Gastrocnemius medialis (tissue), 4 donors: ENCODE data around the gene DCN. TPM values are rescaled to one million over a fixed set of nuclear protein-coding genes. Genes with fewer than 3 reads are reported as not detected.

ENCODE experiments used
- ATAC-seq, 2 donors: fragments of 150-250 bp; one replicate each; pipeline ENCODE4 v1.9.1; 2016
- DNase-seq, 2 donors: peaks; one replicate each; pipeline ENCODE4 v3.0.0-alpha.2; 2019
- H3K27ac ChIP-seq, 4 donors: fragments of 200-600 bp; sonication (generic); 1 replicate in 1 of 4; 2 replicates in 3 of 4; pipeline ENCODE4 v1.5.1; 2016 to 2018; ENCODE audit warnings: mild to moderate bottlenecking in 2 of 4, moderate library complexity in 1 of 4
- H3K27me3 ChIP-seq, 3 donors: fragments of 200-600 bp; sonication (generic) in 2 of 3; 1 replicate in 1 of 3; 2 replicates in 2 of 3; pipeline versions ENCODE4 v1.5.1 to v1.6.0; 2016 to 2019; ENCODE audit warnings: mild to moderate bottlenecking in 1 of 3, moderate library complexity in 1 of 3
- H3K36me3 ChIP-seq, 2 donors: fragments of 200-600 bp; sonication (generic) in 1 of 2; one replicate each; pipeline ENCODE4 v1.5.1; 2017 to 2018
- H3K4me1 ChIP-seq, 2 donors: fragments of 200-600 bp; sonication (generic) in 1 of 2; one replicate each; pipeline ENCODE4 v1.5.1; 2016 to 2017; ENCODE audit warnings: mild to moderate bottlenecking in 2 of 2
- H3K4me3 ChIP-seq, 4 donors: fragments of 200-600 bp; sonication (generic) in 3 of 4; 1 replicate in 1 of 4; 2 replicates in 3 of 4; pipeline ENCODE4 v1.5.1; 2016 to 2019; ENCODE audit warnings: mild to moderate bottlenecking in 2 of 4
- H3K9me3 ChIP-seq, 3 donors: fragments of 200-600 bp; sonication (generic) in 2 of 3; 1 replicate in 1 of 3; 2 replicates in 2 of 3; pipeline ENCODE4 v1.5.1; 2016 to 2019
- POLR2A ChIP-seq, 2 donors: fragments of 450-650 bp; IDR thresholded peaks; one replicate each; pipeline ENCODE4 v1.6.1; 2017; ENCODE audit warnings: antibody characterized with exemption in 2 of 2, mild to moderate bottlenecking in 2 of 2, moderate library complexity in 2 of 2
- in situ Hi-C, 4 donors: fragments of 200-750 bp; cut with MboI; loops; one replicate each; pipeline versions ENCODE4 v1.15.0 to v1.8.0; 2017; ENCODE audit warnings: low sequenced_read_pairs in 4 of 4
- intact Hi-C: fragments of 100-400 bp; cut with DNase I; formaldehyde crosslinking; loops from one replicate; pipeline ENCODE4 v1.15.1; 2023; ENCODE audit warnings: low total_unique reads
- total RNA-seq, 4 donors: library from RNA; depleted of rRNA; stranded (reverse); fragments of >200 nt; gene quantifications; one replicate each; pipeline versions ENCODE4 v1.1.0 to v1.2.3, GENCODE V29; 2016
- TF ChIP-seq, protein P1 (sequence below), 5 experiments: fragments of 450-650 bp in 3 of 5; fragments of 200-600 bp in 2 of 5; sonication (generic) in 2 of 5; IDR thresholded peaks in 4 of 5; conservative IDR thresholded peaks in 1 of 5; 1 replicate in 4 of 5; 2 replicates in 1 of 5; pipeline ENCODE4 v1.5.1; 2016 to 2019; ENCODE audit warnings: antibody characterized with exemption in 5 of 5, mild to moderate bottlenecking in 3 of 5, moderate library complexity in 3 of 5

Gene DCN
- total RNA-seq, 4 donors from 2014 or later, result 346 to 674 (median 611) TPM

DNA sequence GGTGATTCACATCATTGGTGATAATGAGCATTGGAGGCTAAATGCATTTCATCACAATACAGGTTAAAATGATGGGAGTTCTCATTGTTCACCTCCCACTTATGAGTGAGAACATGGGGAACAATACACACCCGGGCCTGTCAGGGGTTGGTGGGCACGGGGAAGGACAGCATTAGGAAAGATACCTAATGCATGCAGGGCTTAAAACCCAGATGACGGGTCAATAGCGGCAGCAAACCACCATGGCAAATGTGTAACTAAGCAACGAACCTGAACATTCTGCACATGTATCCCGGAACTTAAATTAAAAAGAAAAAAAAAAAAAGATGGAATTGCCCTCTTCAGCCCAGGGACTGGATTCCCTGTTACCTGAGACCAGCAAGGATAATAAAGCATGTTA is 69.0 kb downstream of the DCN start:
- Histone ChIP-seq H3K27ac (no peak overlapping the region), H3K4me3 (no peak overlapping the region), H3K27me3 (no peaks in the 10 kb centered on the region), H3K4me1 (no peaks in the 10 kb centered on the region), H3K9me3 (no peaks in the 10 kb centered on the region), H3K36me3 (no peaks in the 10 kb centered on the region)
- intact Hi-C loops, result no loop called here
- no peak for TF ChIP-seq POLR2A (IDR thresholded peaks at IDR 0.05)
- TF ChIP-seq, protein P1, sequence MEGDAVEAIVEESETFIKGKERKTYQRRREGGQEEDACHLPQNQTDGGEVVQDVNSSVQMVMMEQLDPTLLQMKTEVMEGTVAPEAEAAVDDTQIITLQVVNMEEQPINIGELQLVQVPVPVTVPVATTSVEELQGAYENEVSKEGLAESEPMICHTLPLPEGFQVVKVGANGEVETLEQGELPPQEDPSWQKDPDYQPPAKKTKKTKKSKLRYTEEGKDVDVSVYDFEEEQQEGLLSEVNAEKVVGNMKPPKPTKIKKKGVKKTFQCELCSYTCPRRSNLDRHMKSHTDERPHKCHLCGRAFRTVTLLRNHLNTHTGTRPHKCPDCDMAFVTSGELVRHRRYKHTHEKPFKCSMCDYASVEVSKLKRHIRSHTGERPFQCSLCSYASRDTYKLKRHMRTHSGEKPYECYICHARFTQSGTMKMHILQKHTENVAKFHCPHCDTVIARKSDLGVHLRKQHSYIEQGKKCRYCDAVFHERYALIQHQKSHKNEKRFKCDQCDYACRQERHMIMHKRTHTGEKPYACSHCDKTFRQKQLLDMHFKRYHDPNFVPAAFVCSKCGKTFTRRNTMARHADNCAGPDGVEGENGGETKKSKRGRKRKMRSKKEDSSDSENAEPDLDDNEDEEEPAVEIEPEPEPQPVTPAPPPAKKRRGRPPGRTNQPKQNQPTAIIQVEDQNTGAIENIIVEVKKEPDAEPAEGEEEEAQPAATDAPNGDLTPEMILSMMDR (IDR thresholded peaks at IDR 0.05 in 4 of 5, conservative IDR thresholded peaks at IDR 0.05 in 1 of 5), result no peak
- in situ Hi-C loops, result no loop called here
- ATAC-seq (no peak), DNase-seq (no peak)

DNA sequence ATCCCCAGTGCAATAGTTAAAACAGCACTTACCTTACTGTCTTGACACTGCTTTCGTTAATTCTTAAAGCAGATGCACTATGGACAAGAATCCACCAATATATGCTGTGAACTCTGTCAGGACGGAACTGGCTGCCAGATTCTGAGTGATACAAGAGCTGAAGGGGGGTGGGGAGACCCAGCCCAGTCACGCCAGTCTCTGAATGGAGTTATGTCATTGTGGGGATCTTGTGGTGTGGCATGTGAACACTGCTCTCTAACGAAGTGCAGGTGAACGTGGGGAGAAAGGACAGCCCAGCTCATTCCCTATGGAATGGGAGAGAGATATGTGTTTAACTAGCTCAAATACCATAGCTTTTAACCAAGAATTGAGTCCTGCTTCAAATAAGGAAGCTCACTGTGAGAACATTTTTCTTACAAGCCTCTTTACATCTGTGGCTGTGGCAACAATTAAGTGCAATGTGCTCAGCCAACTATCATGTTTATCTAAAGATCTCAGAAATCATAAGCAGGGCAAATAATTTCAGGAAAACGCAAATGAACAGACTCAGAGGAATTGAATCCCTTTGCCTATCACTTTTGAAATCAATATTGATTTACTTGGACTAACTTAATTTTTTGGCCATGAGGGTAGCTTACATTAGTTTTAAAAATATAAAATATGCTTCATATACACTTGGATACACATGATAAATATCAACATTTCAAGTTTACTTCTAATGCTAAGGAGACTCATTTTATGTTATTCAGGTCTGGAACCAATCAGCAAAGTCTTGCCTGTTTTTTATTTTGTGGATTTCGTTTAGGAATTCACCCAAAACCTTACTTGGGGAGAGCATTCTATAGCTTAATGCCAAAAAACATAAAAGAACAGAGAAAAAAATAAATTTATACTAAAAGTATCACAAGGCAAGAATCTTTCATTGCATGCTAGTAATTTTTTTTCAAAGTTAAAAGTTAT is 71.0 kb downstream of the DCN start, which contains the start of gene LUM:
LUM (minus strand) TSS at position 129 of the 960 bp plus-strand sequence. CDS start 2,515 bp downstream, outside the sequence.
- Histone ChIP-seq H3K4me1 (no peaks in the 10 kb centered on the region), H3K4me3 (no peak within 1 kb of the TSS), H3K9me3 (no peaks in the 10 kb centered on the region), H3K27ac (peak within 1 kb of the TSS in 1 of 4 donors; percentile 0), H3K36me3 (no peaks in the 10 kb centered on the region), H3K27me3 (no peaks in the 10 kb centered on the region)
- intact Hi-C loops, result no loop called here
- peak in 1 of 2 donors; percentile 18 for TF ChIP-seq POLR2A (IDR thresholded peaks at IDR 0.05)
- TF ChIP-seq, protein P1 (IDR thresholded peaks at IDR 0.05 in 4 of 5, conservative IDR thresholded peaks at IDR 0.05 in 1 of 5), result no peak
- in situ Hi-C loops, result no loop called here
- peak; percentile 3 to 14 for DNase-seq
- ATAC-seq, result peak in 1 of 2 donors; percentile 26

DNA sequence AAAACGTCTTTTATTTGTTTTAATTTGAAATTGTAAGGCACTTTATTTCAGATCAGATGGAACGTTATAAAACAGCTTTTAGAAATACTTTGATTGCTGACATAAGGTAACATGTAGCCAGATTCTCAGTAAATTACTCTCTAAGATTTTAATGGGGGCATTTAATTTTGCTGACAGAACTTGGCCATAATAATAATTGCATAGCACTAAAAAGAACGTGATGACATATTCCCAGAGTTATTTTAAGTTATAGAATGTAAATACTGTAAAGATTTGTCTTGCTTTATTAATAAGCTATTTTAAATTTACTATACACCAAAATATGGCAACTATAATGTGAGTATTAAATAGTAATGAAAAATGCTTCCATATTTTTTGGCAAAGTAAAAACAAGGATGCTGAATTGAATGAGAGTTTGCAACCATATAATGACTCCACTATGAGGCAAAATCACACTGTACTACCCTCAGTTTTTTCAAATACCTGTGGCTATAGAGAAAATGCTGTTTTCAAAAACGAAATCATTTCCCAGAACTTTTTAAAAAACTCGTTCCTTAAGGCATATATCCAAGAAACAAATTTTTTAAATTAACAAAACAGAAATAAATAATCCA is 72.2 kb downstream of the DCN start:
- H3K27ac ChIP-seq, result peak overlapping the region in 1 of 4 donors; percentile 0
- no peaks in the 10 kb centered on the region for H3K4me1 ChIP-seq
- DNase-seq, result no peak
- ATAC-seq, result no peak
- H3K4me3 ChIP-seq, result no peak overlapping the region
- TF ChIP-seq POLR2A (IDR thresholded peaks at IDR 0.05), result no peak
- TF ChIP-seq, protein P1 (IDR thresholded peaks at IDR 0.05 in 4 of 5, conservative IDR thresholded peaks at IDR 0.05 in 1 of 5), result no peak
- in situ Hi-C loops (no loop called here), intact Hi-C loops (no loop called here)
- H3K9me3 ChIP-seq, result no peaks in the 10 kb centered on the region
- no peaks in the 10 kb centered on the region for H3K36me3 ChIP-seq
- no peaks in the 10 kb centered on the region for H3K27me3 ChIP-seq

DNA sequence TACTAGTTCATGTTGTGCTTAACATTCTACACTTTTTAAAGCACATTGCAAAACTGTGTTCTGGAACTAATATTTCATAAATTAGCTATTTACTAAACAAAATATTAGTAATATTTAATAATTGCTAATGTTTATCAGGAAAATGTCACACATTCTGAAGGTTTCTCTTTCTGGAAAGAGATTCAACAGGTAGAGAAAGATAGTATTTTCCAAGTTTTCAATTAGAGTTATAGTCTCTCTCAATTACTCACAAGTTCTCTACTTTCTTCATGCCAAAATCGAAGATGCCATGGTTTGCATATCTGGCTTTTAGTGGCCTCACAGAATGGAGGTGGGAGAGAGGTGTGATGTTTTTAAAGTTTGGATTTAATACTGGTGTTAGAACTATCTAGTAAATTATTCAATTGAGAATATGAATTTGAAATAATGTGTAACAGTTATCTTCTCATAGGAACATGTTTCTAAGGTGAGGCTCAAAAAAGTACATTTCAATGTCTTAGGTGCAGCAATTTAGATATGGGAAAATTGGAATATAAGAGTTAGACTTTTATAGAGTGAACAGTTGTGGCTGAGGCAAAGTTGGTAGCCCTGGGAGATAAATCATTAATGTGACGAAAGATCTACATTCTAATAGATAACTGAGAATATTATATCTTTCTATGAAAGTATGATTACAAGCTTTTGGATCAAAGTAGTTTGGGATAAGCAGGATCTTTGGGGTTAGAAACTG is 72.9 kb downstream of the DCN start:
- ATAC-seq (no peak), DNase-seq (no peak)
- Histone ChIP-seq H3K36me3 (no peaks in the 10 kb centered on the region), H3K4me3 (no peak overlapping the region), H3K4me1 (no peaks in the 10 kb centered on the region), H3K27ac (peak overlapping the region in 1 of 4 donors; percentile 0), H3K9me3 (no peaks in the 10 kb centered on the region), H3K27me3 (no peaks in the 10 kb centered on the region)
- in situ Hi-C loops (no loop called here), intact Hi-C loops (no loop called here)
- no peak for TF ChIP-seq POLR2A (IDR thresholded peaks at IDR 0.05)
- TF ChIP-seq, protein P1 (IDR thresholded peaks at IDR 0.05 in 4 of 5, conservative IDR thresholded peaks at IDR 0.05 in 1 of 5), result no peak
